ENCODE results near the gene IP6K3. TPM values are rescaled to one million over a fixed set of nuclear protein-coding genes. Genes with fewer than 3 reads are reported as not detected.

Gene IP6K3
- total and polyA plus RNA-seq, 4 experiments from 2014 or later: not detected

- H3K4me1 Mint-ChIP-seq: peaks cover 42 to 90% (median 62%) of the 10 kb centered on the region in 4 donors
- Histone ChIP-seq H3K27me3 (ENCODE audit: insufficient read depth, low read length) (no peaks in the 10 kb centered on the region), H3K4me1 (ENCODE audit: insufficient read depth, low read length) (peaks cover 72% of the 10 kb centered on the region), H3K9me3 (ENCODE audit: control insufficient read depth in 1 of 2, low read length in 2 of 2) (no peaks in the 10 kb centered on the region), H3K27ac (ENCODE audit: low read depth, low read length) (peak overlapping the region; percentile 76), H3K4me3 (ENCODE audit: low read length in 2 of 2) (no peak overlapping the region), H3K36me3 (ENCODE audit: insufficient read depth, low read length) (peaks cover 17% of the 10 kb centered on the region)
- H3K4me3 Mint-ChIP-seq: peak overlapping the region in 7 of 8 donors; percentile 34 to 89 (median 77)
- intact Hi-C loops (cut with micrococcal nuclease): loop anchor here (1.0 kb wide), 1 partner anchor 15 kb away; the partner anchor contains the start of gene UQCC2
- peak overlapping the region; percentile 97 to 99 (median 98) for H3K27ac Mint-ChIP-seq
- no peak for DNase-seq
- CTCF ChIA-PET (ENCODE audit: partially characterized antibody): interaction anchor here (1.0 to 3.4 kb wide), 4 partner anchors 15 to 109 kb away, joined by 3 to 19 read pairs (median 8); partner anchors contain the start of gene UQCC2
- no peaks in the 10 kb centered on the region for H3K9me3 Mint-ChIP-seq
- H3K36me3 Mint-ChIP-seq: peaks cover 28 to 40% of the 10 kb centered on the region in 2 donors
- POLR2A ChIA-PET (ENCODE audit: partially characterized antibody): interaction anchor here (1.2 to 6.1 kb wide), 7 partner anchors 8 to 116 kb away, joined by 3 to 44 read pairs (median 7); partner anchors contain the start of genes BAK1, ITPR3 and UQCC2
- H3K27me3 Mint-ChIP-seq: no peaks in the 10 kb centered on the region
Measured at GRCh38 chr6:33696076-33696475, 50.6 kb downstream of the IP6K3 start.

DNA sequence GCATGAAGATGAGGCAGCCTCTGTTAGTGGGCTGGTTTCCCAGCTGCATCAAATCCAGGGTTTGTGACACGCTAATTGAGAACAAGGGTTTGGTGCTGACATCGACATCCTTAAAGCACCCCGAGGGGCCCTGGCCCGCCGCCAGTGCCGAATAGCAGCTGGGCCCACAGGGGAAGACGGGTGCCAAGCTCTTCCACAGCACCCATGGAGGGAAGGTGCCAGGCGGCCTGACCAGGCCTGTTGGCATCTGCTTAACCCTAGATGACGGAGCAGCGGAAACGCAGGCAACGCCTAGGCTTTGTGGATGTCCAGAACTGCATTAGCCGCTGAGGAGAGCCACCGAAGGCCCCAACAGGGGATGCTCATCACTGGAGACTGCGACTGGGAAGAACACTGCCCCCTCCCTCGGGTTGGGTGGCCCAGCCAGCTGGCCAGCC is 51.2 kb downstream of the IP6K3 start:
- no peaks in the 10 kb centered on the region for H3K9me3 ChIP-seq (ENCODE audit: control insufficient read depth in 1 of 2, low read length in 2 of 2)

DNA sequence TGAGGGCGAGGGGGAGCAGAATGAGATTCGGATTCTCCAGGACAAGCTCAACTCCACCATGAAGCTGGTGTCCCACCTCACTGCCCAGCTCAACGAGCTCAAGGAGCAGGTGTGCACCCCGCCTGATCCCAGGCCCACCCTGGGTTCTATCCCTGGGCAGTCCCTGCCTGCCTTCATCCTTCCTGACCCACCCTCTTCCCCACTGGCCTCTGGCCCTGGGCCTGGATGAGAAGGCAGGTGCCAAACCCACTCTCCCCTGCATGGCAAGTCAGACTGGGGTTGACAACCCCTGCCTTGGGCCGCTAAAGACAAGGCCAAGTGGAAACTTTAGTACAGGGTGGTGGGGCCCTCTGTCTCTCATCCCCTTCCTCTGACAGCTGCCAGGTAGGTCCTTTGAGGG is 51.7 kb downstream of the IP6K3 start:
- Histone ChIP-seq H3K27me3 (ENCODE audit: insufficient read depth, low read length) (no peaks in the 10 kb centered on the region), H3K4me3 (ENCODE audit: low read length in 2 of 2) (no peak overlapping the region), H3K9me3 (ENCODE audit: control insufficient read depth in 1 of 2, low read length in 2 of 2) (no peaks in the 10 kb centered on the region), H3K4me1 (ENCODE audit: insufficient read depth, low read length) (peaks cover 65% of the 10 kb centered on the region), H3K27ac (ENCODE audit: low read depth, low read length) (peak overlapping the region; percentile 76), H3K36me3 (ENCODE audit: insufficient read depth, low read length) (peaks cover 19% of the 10 kb centered on the region)
- POLR2A ChIA-PET (ENCODE audit: partially characterized antibody): interaction anchor here (0.7 to 6.1 kb wide), 10 partner anchors 10 to 351 kb away, joined by 3 to 44 read pairs (median 6); partner anchors contain the start of genes BAK1, ITPR3 and UQCC2
- intact Hi-C loops (cut with micrococcal nuclease): loop anchor here (2.0 kb wide), 1 partner anchor 26 kb away; no protein-coding TSS in a partner anchor
- no peak for DNase-seq
- peaks cover 37 to 84% (median 59%) of the 10 kb centered on the region in 4 donors for H3K4me1 Mint-ChIP-seq
- H3K36me3 Mint-ChIP-seq: peaks cover 36 to 45% of the 10 kb centered on the region in 2 donors
- H3K4me3 Mint-ChIP-seq: peak overlapping the region in 7 of 8 donors; percentile 69 to 89 (median 69)
- CTCF ChIA-PET (ENCODE audit: partially characterized antibody): interaction anchor here (0.9 to 3.4 kb wide), 7 partner anchors 12 to 108 kb away, joined by 3 to 19 read pairs (median 8); partner anchors contain the start of gene UQCC2
- no peaks in the 10 kb centered on the region for H3K9me3 Mint-ChIP-seq
- peak overlapping the region; percentile 97 to 99 (median 98) for H3K27ac Mint-ChIP-seq
- no peaks in the 10 kb centered on the region for H3K27me3 Mint-ChIP-seq

More for the DNA sequence above, 51.2 kb downstream of the IP6K3 start:
- Mint-ChIP-seq H3K9me3 (no peaks in the 10 kb centered on the region), H3K27me3 (no peaks in the 10 kb centered on the region), H3K4me1 (peaks cover 42 to 89% (median 63%) of the 10 kb centered on the region in 4 donors), H3K4me3 (peak overlapping the region in 3 of 8 donors; percentile 6 to 89 (median 87)), H3K27ac (peak overlapping the region; percentile 97 to 99 (median 98)), H3K36me3 (peaks cover 34 to 46% of the 10 kb centered on the region in 2 donors)
- Histone ChIP-seq H3K4me3 (ENCODE audit: low read length in 2 of 2) (no peak overlapping the region), H3K36me3 (ENCODE audit: insufficient read depth, low read length) (peaks cover 19% of the 10 kb centered on the region), H3K4me1 (ENCODE audit: insufficient read depth, low read length) (peaks cover 69% of the 10 kb centered on the region), H3K27me3 (ENCODE audit: insufficient read depth, low read length) (no peaks in the 10 kb centered on the region), H3K27ac (ENCODE audit: low read depth, low read length) (peak overlapping the region; percentile 76)
- peak in 1 of 5 donors; percentile 43 for DNase-seq
- POLR2A ChIA-PET (ENCODE audit: partially characterized antibody): interaction anchor here (1.2 to 6.1 kb wide), 8 partner anchors 12 to 125 kb away, joined by 3 to 44 read pairs (median 8); partner anchors contain the start of genes BAK1, ITPR3 and UQCC2
- CTCF ChIA-PET (ENCODE audit: partially characterized antibody): interaction anchor here (0.9 to 3.4 kb wide), 6 partner anchors 12 to 109 kb away, joined by 3 to 19 read pairs (median 8); no protein-coding TSS in a partner anchor
- intact Hi-C loops (cut with micrococcal nuclease): loop anchor here (2.0 kb wide), 1 partner anchor 27 kb away; no protein-coding TSS in a partner anchor

DNA sequence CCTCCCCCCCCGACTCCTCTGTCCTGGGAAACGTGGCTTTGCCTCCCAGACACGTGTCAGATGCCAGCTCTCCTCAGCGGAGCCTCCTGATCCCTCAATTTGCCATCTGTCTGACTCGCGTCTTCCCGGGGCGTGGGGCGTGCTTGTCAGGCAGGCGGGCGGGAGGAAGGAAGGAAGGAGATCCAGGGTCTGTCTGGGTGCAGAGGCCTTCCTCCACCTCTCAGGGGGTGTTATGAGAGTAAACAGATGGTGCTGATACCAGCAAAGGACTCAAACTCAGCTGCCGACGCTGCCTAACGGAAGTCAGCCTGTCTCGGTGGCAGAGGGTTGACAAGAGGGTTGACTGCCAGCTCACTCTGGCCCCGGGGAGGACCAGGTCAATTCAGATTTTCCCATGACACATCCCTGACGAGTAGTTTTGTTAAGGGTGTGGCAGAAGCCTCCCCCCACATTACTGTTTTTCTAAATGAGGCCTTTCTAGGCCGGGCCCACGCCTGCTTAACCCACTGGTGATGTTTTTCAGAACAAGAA is 52.2 kb downstream of the IP6K3 start:
- Histone ChIP-seq H3K27me3 (ENCODE audit: insufficient read depth, low read length) (no peaks in the 10 kb centered on the region), H3K9me3 (ENCODE audit: control insufficient read depth in 1 of 2, low read length in 2 of 2) (no peaks in the 10 kb centered on the region), H3K36me3 (ENCODE audit: insufficient read depth, low read length) (peaks cover 23% of the 10 kb centered on the region), H3K4me1 (ENCODE audit: insufficient read depth, low read length) (peaks cover 65% of the 10 kb centered on the region), H3K4me3 (ENCODE audit: low read length in 2 of 2) (no peak overlapping the region), H3K27ac (ENCODE audit: low read depth, low read length) (peak overlapping the region; percentile 76)
- Mint-ChIP-seq H3K27me3 (no peaks in the 10 kb centered on the region), H3K4me1 (peaks cover 36 to 84% (median 59%) of the 10 kb centered on the region in 4 donors), H3K27ac (peak overlapping the region; percentile 97 to 99 (median 98)), H3K9me3 (no peaks in the 10 kb centered on the region), H3K4me3 (peak overlapping the region in 7 of 8 donors; percentile 69 to 89 (median 69)), H3K36me3 (peaks cover 41 to 49% of the 10 kb centered on the region in 2 donors)
- POLR2A ChIA-PET (ENCODE audit: partially characterized antibody): interaction anchor here (0.7 to 6.1 kb wide), 13 partner anchors 10 to 445 kb away, joined by 3 to 44 read pairs (median 6); partner anchors contain the start of genes BAK1, ITPR3 and UQCC2
- CTCF ChIA-PET (ENCODE audit: partially characterized antibody): interaction anchor here (0.9 to 3.4 kb wide), 8 partner anchors 11 to 115 kb away, joined by 3 to 19 read pairs (median 6); partner anchors contain the start of genes BAK1 and UQCC2
- DNase-seq: peak; percentile 58 to 86 (median 67)
- intact Hi-C loops (cut with micrococcal nuclease): loop anchor here (2.0 kb wide), 1 partner anchor 26 kb away; no protein-coding TSS in a partner anchor

DNA sequence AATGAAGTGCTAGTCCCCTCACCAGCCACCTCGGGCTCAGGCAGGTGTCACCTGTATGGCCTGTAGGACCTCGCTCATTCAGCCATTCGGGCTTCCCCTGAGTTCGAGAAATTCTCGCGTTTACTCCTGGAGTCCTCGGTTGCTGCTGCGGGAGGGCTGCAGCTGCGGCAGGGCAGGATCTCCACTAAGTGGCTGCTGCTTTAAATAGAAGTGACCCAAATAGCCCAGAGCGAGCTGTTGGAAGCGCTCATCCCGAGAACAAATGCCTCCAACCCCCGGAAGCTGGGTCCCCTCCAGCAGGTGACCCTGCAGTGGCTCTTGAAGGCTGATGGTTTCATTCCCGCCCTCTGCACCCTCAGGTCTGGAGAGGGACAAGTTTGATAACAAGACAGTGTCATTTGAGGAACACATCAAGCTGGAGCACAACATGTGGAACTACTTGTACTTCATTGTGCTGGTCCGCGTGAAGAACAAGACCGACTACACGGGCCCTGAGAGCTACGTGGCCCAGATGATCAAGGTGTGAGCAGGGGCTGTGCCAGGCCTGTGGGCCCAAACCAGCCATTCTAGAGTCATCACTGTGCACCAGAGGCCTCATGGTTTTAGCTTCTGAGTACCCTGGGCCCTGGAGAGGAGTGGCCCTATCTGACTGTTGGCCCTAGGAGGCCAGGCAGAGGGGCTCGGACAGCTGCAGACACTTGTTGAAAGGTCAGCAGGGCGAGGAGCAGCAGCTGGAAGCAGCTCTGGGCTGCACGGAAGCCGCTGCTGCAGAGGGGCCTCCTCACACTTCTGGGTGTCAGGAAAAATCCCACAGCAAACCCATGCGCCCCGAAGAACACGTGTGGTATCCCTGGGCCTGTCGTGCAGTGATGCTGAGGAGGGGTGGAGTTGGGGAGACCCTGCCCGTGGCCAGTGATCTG is 53.3 kb downstream of the IP6K3 start:
- Histone ChIP-seq H3K4me3 (ENCODE audit: low read length in 2 of 2) (no peak overlapping the region), H3K36me3 (ENCODE audit: insufficient read depth, low read length) (peaks cover 34% of the 10 kb centered on the region), H3K9me3 (ENCODE audit: control insufficient read depth in 1 of 2, low read length in 2 of 2) (no peaks in the 10 kb centered on the region), H3K4me1 (ENCODE audit: insufficient read depth, low read length) (peaks cover 65% of the 10 kb centered on the region), H3K27me3 (ENCODE audit: insufficient read depth, low read length) (no peaks in the 10 kb centered on the region), H3K27ac (ENCODE audit: low read depth, low read length) (peak overlapping the region; percentile 76)
- Mint-ChIP-seq H3K27ac (peak overlapping the region; percentile 97 to 100 (median 99)), H3K36me3 (peaks cover 51 to 60% of the 10 kb centered on the region in 2 donors), H3K4me3 (peak overlapping the region in 5 of 8 donors; percentile 52 to 89 (median 71)), H3K4me1 (peaks cover 36 to 78% (median 58%) of the 10 kb centered on the region in 4 donors), H3K9me3 (no peaks in the 10 kb centered on the region), H3K27me3 (no peaks in the 10 kb centered on the region)
- intact Hi-C loops (cut with micrococcal nuclease): loop anchor here (2.0 kb wide), 1 partner anchor 25 kb away; no protein-coding TSS in a partner anchor
- ChIA-PET CTCF (ENCODE audit: partially characterized antibody) (interaction anchor here (0.9 to 3.4 kb wide), 6 partner anchors 10 to 114 kb away, joined by 3 to 19 read pairs (median 6); partner anchors contain the start of genes BAK1 and UQCC2), POLR2A (ENCODE audit: partially characterized antibody) (interaction anchor here (0.7 to 6.1 kb wide), 11 partner anchors 10 to 722 kb away, joined by 3 to 44 read pairs (median 7); partner anchors contain the start of genes BAK1, ITPR3 and UQCC2)
- no peak for DNase-seq

DNA sequence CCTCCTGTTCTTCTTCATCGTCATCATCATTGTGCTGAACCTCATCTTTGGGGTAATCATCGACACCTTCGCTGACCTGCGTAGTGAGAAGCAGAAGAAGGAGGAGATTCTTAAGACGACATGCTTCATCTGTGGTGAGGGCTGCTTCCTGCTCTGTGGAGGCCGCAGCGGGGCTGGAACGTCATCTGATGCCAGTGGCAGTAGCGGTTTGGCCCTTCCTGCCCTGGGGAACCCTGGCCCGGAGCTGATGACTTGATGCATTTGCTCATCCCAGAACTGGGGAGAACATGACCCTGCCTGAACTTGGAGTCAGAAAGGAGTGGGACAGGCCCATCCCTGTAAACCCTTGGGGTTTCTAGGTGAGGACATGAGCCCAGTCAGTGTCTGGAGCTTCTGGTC is 53.9 kb downstream of the IP6K3 start:
- H3K27ac ChIP-seq (ENCODE audit: low read depth, low read length): peak overlapping the region; percentile 76
- no peaks in the 10 kb centered on the region for H3K9me3 ChIP-seq (ENCODE audit: control insufficient read depth in 1 of 2, low read length in 2 of 2)
- Mint-ChIP-seq H3K27me3 (no peaks in the 10 kb centered on the region), H3K27ac (peak overlapping the region; percentile 97 to 100 (median 98)), H3K4me3 (peak overlapping the region in 7 of 8 donors; percentile 51 to 84 (median 71)), H3K9me3 (no peaks in the 10 kb centered on the region), H3K4me1 (peaks cover 36 to 76% (median 55%) of the 10 kb centered on the region in 4 donors), H3K36me3 (peaks cover 55 to 65% of the 10 kb centered on the region in 2 donors)
- DNase-seq: peak; percentile 63 to 83 (median 78)
- CTCF ChIA-PET (ENCODE audit: partially characterized antibody): interaction anchor here (0.9 to 3.4 kb wide), 2 partner anchors 58 to 106 kb away, joined by 3 to 19 read pairs; no protein-coding TSS in a partner anchor
- no peak overlapping the region for H3K4me3 ChIP-seq (ENCODE audit: low read length in 2 of 2)
- H3K36me3 ChIP-seq (ENCODE audit: insufficient read depth, low read length): peaks cover 36% of the 10 kb centered on the region
- POLR2A ChIA-PET (ENCODE audit: partially characterized antibody): interaction anchor here (0.9 to 6.1 kb wide), 9 partner anchors 9 to 721 kb away, joined by 3 to 44 read pairs (median 4); partner anchors contain the start of genes BAK1, ITPR3 and UQCC2
- intact Hi-C loops (cut with micrococcal nuclease): no loop called here
- no peaks in the 10 kb centered on the region for H3K27me3 ChIP-seq (ENCODE audit: insufficient read depth, low read length)
- H3K4me1 ChIP-seq (ENCODE audit: insufficient read depth, low read length): peaks cover 62% of the 10 kb centered on the region

All from CD4-positive, alpha-beta memory T cell (primary cell).